Gastroesophageal sphincter (tissue), 3 donors: ENCODE data around the gene IL17RB.

Experiments used
- EP300 ChIP-seq: sonication (generic); formaldehyde crosslinking; IDR thresholded peaks from one replicate; pipeline ENCODE4 v1.6.1; 2017; ENCODE audit warnings: antibody characterized with exemption, mild to moderate bottlenecking
- POLR2AphosphoS5 ChIP-seq: sonication (generic); formaldehyde crosslinking; IDR thresholded peaks from one replicate; pipeline ENCODE4 v1.6.1; 2017; ENCODE audit warnings: antibody characterized with exemption
- TF ChIP-seq, protein P1 (sequence below), 4 experiments: fragments of 200-600 bp in 2 of 4; fragments of 450-650 bp in 2 of 4; sonication (generic) in 1 of 4; IDR thresholded peaks; one replicate each; pipeline ENCODE4 v1.5.1; 2017 to 2019; ENCODE audit warnings: antibody characterized with exemption in 4 of 4, mild to moderate bottlenecking in 2 of 4, moderate library complexity in 2 of 4

DNA sequence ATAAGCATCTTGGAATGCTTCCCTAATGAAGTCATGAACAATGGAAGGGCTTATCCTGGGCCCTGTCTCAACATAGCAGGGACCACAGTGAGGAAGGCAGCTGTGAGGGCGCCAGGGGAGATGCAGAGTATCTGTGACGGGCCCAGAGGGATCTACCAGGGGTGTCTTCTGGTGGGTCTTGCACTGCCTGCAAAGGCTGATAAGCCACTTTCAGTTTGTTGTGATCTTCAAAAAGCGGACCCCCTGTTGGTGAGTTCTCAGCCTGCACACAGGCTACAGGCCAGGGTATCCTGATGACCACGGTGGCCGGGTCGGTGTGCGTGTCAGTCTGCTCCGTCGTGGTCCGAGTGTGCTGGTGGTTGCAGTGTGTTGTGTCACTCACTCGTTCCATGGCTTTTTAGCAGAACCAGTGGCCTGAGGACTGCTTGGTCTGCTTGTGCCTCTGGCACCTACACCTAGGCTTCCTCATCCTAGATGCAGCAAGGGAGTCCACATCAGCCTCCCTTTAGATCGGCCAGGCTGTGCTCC, 47.0 kb upstream of the IL17RB start:
- TF ChIP-seq, protein P1, sequence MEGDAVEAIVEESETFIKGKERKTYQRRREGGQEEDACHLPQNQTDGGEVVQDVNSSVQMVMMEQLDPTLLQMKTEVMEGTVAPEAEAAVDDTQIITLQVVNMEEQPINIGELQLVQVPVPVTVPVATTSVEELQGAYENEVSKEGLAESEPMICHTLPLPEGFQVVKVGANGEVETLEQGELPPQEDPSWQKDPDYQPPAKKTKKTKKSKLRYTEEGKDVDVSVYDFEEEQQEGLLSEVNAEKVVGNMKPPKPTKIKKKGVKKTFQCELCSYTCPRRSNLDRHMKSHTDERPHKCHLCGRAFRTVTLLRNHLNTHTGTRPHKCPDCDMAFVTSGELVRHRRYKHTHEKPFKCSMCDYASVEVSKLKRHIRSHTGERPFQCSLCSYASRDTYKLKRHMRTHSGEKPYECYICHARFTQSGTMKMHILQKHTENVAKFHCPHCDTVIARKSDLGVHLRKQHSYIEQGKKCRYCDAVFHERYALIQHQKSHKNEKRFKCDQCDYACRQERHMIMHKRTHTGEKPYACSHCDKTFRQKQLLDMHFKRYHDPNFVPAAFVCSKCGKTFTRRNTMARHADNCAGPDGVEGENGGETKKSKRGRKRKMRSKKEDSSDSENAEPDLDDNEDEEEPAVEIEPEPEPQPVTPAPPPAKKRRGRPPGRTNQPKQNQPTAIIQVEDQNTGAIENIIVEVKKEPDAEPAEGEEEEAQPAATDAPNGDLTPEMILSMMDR (IDR thresholded peaks at IDR 0.05), result no peak
- no peak for TF ChIP-seq EP300
- no peak for TF ChIP-seq POLR2AphosphoS5
